Stimulated activated CD8-positive, alpha-beta memory T cell treated with anti-CD3 and anti-CD28 coated beads, Interleukin-7, amount 100 ng/mL, for 48 hours (primary cell): ENCODE measurements around the gene ARL2BP.
"Not testable (repeated sequence)": the region's sequence is repeated elsewhere in the genome, so short reads cannot be mapped to it uniquely, and the experiment has no call there.

Experiments
- DNase-seq, 2 donors: peaks; one replicate each; pipeline ENCODE4 v3.0.0-alpha.2; 2020; ENCODE audit warnings: low read depth in 1 of 2; ENCODE audit errors: extremely low read depth in 1 of 2

ARL2BP gene

GRCh38 chr16:57262841-57263540 lies 17.9 kb downstream of the ARL2BP start:
- DNase-seq: no peak

- no peak for DNase-seq
Measured at GRCh38 chr16:57263541-57264351, 18.7 kb downstream of the ARL2BP start.

GRCh38 chr16:57264381-57264780 lies 19.3 kb downstream of the ARL2BP start:
- no peak for DNase-seq

DNA sequence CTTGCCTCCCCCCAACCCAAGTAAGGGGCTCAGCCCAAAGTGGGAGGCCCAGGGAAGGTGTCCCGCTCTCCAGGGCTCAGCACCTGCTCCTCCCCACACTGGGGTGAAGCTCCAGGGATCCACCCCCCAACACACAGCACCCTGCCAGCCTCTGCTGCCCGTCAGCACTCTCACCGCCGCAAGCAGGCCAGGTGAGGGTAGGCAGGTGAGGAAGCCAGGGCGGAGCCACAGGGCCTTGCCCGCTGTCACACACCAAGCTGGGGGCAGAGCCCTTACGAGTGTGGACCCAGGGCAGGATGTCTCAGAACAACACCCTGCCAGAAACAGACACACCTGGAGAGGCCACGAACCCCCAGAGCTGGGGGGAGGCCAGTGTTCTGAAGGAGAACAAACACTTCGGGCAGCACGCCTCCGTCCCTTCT lies 19.9 kb downstream of the ARL2BP start:
- DNase-seq: no peak

DNA sequence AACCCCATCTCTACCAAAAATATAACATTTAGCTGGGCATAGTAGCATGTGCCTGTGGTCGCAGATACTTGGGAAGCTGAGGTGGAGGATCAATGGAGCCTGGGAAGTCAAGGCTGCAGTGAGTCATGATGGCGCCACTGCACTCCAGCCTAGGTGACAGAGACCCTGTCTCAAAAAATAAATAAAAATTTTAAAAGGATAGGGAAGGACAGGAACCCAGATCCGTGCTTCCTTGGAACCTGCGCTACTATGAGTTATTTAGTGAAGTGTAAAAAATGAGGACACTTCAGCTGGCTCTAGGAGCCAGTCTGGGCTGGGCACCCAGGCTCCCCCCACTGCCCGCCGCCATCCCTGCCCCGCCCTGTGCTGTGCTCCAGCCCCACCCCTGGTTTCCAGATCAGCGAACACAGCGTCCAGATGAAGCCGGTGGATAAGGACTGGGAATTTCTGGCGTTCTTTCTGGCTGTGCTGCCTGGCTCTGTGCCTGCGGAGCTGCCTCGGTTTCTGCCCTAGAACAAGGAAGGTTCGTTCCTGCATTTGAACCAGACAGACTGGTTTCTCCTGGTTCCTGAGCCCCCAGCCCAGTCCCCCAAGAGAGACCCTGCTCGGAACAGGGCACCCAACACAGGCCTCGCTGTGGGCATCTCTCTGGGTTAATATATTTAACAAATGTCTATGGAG lies 20.9 kb downstream of the ARL2BP start:
- no peak for DNase-seq

GRCh38 chr16:57266531-57267260 lies 21.6 kb downstream of the ARL2BP start:
- no peak for DNase-seq

DNA sequence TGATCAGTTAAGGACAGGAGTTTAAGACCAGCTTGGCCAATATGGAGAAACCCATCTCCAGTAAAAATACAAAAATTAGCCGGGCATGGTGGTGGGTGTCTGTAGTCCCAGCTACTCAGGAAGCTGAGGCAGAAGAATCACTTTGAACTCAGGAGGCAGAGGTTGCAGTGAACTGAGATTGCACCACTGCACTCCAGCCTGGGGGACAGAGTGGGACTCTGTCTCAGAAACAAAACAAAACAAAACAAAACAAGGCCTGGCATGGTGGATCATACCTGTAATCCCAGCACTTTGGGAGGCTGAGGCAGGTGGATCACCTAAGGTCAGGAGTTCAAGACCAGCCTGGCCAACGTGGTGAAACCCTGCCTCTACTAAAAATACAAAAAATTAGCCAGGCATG lies 22.3 kb downstream of the ARL2BP start:
- not testable (repeated sequence) for DNase-seq

- no peak for DNase-seq
Measured at GRCh38 chr16:57268804-57269800, 24.0 kb downstream of the ARL2BP start.

GRCh38 chr16:57270221-57271062 lies 25.4 kb downstream of the ARL2BP start:
- DNase-seq: no peak

GRCh38 chr16:57271063-57271345 lies 25.9 kb downstream of the ARL2BP start:
- no peak for DNase-seq

DNA sequence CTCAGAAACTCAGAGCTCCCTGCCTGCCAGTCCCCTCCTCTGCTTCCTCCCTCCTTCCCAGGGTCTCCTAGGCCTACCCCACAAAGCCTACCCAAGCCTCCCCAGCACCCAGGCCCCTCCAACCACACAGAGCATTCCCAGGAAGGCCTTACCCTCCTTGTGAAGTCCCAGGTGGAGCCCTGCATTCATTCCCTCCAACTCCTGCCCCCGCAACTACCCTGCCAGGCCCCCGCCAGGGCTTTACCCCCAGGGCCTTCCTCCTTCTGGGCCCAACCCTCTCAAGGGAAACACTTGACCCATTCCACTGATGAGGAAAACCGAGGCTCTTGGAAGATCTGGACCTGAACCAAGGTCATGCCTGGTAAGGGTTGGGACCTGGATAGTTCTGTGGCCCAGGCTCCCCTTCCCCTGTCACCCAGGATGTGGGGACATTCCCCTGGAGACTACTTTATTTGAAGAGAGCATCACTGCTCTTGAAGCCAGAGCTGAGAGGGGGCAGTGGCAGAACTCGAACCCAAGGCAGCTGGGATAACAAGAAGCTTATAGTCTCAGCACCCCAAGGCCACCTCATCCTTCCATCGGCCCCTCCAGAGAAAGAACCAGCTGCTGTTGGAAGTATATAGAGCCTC lies 26.9 kb downstream of the ARL2BP start:
- no peak for DNase-seq

GRCh38 chr16:57273359-57273758 lies 28.3 kb downstream of the ARL2BP start:
- no peak for DNase-seq

DNA sequence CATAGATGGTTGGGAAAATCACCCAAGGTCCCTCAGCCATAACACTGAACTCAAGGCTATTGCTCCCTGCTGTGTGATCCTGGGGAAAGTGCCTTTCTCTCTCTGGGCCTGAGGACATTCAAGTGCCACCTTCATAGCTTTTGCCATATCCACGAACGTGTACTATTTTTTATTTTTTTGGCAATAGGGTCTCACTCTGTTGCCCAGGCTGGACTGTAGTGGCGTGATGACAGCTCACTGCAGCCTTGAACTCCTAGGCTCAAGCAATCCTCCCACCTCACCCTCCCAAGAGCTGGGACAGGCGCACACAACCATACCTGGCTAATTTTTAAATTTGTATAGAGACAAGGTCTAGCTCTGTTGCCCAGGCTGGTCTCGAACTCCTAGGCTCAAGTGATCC lies 28.8 kb downstream of the ARL2BP start:
- DNase-seq: no peak

DNA sequence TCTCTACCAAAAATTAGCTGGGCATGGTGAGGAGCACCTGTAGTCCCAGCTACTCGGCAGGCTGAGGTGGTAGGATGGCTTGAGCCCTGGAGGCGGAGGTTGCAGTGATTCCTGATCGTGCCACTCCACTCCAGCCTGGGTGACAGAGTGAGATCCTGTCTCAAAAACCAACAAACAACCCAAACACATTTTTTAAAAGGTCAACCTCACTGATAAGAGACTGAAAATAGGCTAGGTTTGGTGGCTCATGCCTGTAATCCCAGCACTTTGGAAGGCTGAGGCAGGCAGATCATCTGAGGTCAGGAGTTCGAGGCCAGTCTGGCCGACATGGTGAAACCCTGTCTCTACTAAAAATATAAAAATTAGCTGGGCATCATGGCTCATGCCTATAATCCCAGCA lies 30.9 kb downstream of the ARL2BP start:
- not testable (repeated sequence) for DNase-seq

GRCh38 chr16:57276596-57276995 lies 31.5 kb downstream of the ARL2BP start:
- no peak for DNase-seq

DNA sequence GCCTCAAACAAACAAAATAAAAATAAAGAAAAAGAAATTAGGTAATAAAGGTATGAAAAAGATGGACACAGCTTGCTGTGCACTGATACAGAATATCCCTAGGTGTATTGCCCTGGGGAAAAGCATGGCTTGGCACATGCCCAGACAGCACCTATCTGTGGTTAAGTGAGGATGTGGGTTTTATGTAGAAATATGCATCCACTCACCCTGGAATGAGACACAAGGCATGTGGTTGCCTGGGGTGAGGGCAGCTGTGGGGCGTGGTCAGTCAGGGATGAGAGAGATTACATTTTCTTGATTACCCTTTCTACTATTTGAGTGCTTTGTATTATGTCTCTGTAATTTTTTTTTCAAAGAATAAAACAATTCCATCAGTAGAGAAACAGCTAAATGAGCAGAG lies 32.5 kb downstream of the ARL2BP start:
- peak in 1 of 2 donors; percentile 59 for DNase-seq

- DNase-seq: no peak
Measured at GRCh38 chr16:57278494-57278893, 33.4 kb downstream of the ARL2BP start.

DNA sequence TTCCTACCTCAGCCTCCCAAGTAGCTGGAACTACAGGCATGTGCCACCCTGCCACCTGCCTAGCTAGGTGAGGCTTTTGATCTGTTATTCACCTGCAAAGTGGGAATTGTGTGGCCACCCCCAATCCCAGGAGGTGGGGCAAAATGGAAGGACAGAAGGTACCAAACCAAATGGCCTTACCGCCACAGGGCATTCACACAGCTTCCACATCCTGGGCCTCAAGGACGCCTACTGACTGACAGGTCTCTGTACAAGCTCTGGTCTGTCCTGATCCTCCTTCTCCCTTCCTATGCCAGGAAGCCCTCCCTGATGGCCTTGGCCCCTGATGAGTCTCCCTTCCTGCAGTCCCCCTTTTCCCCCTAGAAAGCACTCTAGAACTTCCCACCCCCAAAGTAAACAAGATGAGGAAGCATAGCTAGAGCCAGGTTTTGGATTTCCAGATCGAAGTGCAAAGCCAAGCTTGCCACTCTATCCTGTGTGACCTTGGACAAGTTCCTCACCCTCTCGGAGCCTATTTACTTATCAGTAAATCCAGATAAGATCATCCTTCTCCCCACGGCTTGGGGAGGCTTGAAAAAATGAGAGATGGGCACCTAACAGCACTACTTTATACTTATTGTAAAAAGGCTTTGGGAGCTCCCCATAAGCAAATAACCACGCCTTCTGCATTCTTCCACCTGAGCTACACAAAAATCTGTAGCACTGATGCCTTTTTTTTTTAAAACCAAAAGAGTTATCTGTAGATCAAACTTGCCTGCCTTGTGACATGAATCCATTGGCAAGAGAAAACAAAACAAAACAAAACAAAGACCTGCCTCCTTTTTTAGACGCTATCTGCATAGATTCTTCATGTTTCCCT lies 35.0 kb downstream of the ARL2BP start:
- DNase-seq: no peak
